Cardiac muscle cell (in vitro differentiated cells and primary cell): Measurements from ENCODE around the gene HOXB8. TPM values are rescaled to one million over a fixed set of nuclear protein-coding genes. Genes with fewer than 3 reads are reported as not detected.

Source experiments
- DNase-seq, 2 donors: peaks; one replicate each; pipeline versions ENCODE4 v3.0.0 to v3.0.0-alpha.2; 2010 to 2017; ENCODE audit warnings: low read depth in 1 of 2, low spot score in 1 of 2
- H3K27ac ChIP-seq: fragments of 200-600 bp; sonication (generic); 2 replicates; pipeline ENCODE4 v1.5.1; 2016
- H3K27me3 ChIP-seq: fragments of 200-600 bp; sonication (generic); 2 replicates; pipeline ENCODE4 v1.6.0; 2016; ENCODE audit warnings: control low read depth
- H3K36me3 ChIP-seq: fragments of 200-600 bp; sonication (generic); 2 replicates; pipeline ENCODE4 v1.5.1; 2016; ENCODE audit warnings: control low read depth
- H3K4me1 ChIP-seq: fragments of 200-600 bp; sonication (generic); 2 replicates; pipeline ENCODE4 v1.8.1; 2017; ENCODE audit warnings: low read depth, mild to moderate bottlenecking, mixed run types
- H3K4me3 ChIP-seq: fragments of 200-600 bp; sonication (generic); 2 replicates; pipeline ENCODE4 v1.5.1; 2016; ENCODE audit warnings: mild to moderate bottlenecking
- H3K9me3 ChIP-seq: fragments of 200-600 bp; sonication (generic); 2 replicates; pipeline ENCODE4 v1.5.1; 2017; ENCODE audit warnings: low read depth, mild to moderate bottlenecking, control low read depth
- polyA plus RNA-seq: library from polyadenylated mRNA; unstranded; fragments of >200 nt; fragmentation: Nextera tagmentation; extraction: Ambion mirVana; gene quantifications from 2 replicates; pipeline ENCODE4 v1.2.1, GENCODE V29; 2016
- total RNA-seq: library from RNA; depleted of rRNA; stranded (reverse); fragments of >200 nt; gene quantifications from 2 replicates; pipeline ENCODE4 v1.2.3, GENCODE V29; 2016
- TF ChIP-seq, protein P1 (sequence below): IDR thresholded peaks from 2 replicates; pipeline ENCODE4 v1.5.1; 2012; ENCODE audit warnings: low read depth, mild to moderate bottlenecking, low read length

Gene HOXB8
- total and polyA plus RNA-seq, 2 experiments from 2014 or later = not detected

DNA sequence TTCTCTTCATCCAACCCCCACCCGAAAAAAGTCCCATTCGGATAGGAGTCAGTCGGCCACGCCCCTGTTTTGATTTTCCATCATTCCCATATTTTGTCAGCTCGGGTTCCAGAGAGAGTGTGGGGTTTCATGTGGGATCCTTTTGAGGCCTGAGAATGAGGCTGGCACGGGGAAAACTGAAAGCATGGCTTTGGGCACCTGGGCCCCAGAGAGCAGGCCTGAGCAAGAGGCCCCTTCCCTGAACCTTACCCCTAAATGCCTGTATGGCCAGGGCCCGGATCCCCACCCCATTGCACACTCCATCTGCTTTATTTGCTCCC, 32.4 kb downstream of the HOXB8 start:
- H3K27ac ChIP-seq = no peak overlapping the region
- no peak overlapping the region for H3K4me3 ChIP-seq
- H3K9me3 ChIP-seq = no peaks in the 10 kb centered on the region
- TF ChIP-seq, protein P1, sequence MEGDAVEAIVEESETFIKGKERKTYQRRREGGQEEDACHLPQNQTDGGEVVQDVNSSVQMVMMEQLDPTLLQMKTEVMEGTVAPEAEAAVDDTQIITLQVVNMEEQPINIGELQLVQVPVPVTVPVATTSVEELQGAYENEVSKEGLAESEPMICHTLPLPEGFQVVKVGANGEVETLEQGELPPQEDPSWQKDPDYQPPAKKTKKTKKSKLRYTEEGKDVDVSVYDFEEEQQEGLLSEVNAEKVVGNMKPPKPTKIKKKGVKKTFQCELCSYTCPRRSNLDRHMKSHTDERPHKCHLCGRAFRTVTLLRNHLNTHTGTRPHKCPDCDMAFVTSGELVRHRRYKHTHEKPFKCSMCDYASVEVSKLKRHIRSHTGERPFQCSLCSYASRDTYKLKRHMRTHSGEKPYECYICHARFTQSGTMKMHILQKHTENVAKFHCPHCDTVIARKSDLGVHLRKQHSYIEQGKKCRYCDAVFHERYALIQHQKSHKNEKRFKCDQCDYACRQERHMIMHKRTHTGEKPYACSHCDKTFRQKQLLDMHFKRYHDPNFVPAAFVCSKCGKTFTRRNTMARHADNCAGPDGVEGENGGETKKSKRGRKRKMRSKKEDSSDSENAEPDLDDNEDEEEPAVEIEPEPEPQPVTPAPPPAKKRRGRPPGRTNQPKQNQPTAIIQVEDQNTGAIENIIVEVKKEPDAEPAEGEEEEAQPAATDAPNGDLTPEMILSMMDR = no peak
- DNase-seq = no peak
- H3K4me1 ChIP-seq = peaks cover 6% of the 10 kb centered on the region
- H3K36me3 ChIP-seq = no peaks in the 10 kb centered on the region
- peaks cover 97% of the 10 kb centered on the region for H3K27me3 ChIP-seq

DNA sequence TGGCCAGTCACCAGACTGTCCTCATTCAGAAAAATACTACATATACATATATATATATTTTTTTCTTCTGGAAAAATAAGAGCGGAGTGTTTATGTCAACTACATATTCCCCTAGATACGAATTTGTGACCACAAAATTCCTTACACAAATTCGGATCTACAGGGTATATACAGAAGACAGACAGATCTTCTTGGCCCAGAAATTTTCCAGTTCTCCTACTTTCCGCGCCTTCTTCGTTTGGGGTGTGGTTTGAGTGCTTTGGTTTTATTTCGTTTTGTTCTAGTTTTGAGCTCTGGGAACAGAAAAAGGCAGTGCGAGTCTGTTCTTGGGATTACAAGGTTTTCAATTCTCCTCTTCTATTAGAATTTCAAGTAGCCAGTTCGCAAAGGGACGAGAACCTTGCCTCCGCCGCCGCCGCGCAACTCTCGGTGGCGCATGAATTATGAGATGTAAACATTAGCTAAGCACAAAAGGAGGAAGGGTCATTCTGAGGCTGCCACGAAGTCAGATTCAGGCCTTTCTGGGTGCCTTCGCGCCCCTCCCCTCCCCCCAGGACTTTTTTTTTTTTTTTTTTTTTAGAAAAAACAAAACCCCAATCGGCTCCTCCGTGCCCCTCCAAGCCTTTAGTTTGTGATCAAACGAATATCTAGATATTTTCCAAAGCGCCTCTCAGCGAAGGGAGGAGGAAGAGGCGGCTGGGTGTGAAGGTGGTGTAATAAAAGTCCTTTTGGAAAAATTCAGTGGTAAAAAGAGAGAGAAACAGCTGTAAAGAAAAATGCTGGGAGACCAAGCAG, 35.1 kb downstream of the HOXB8 start:
- peaks cover 97% of the 10 kb centered on the region for H3K27me3 ChIP-seq
- no peaks in the 10 kb centered on the region for H3K4me1 ChIP-seq
- H3K9me3 ChIP-seq = no peaks in the 10 kb centered on the region
- no peak for DNase-seq
- TF ChIP-seq, protein P1 = no peak
- no peak overlapping the region for H3K27ac ChIP-seq
- H3K36me3 ChIP-seq = no peaks in the 10 kb centered on the region
- no peak overlapping the region for H3K4me3 ChIP-seq

DNA sequence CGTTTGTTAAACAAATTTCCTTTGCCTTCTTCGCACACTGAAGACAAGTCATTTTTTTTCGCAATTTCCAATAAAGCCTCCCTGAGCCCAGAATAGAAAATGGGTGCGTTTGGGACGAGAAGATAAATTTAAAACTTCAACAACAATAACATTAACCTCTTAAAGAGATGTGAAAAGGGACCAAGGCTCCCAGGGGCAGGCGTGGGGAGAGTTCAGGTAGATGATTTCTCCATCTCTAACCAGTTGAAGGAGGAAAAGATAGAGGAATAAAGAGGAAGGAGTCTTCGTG, 35.7 kb downstream of the HOXB8 start:
- Histone ChIP-seq H3K4me1 (no peaks in the 10 kb centered on the region), H3K27me3 (peaks cover 97% of the 10 kb centered on the region), H3K27ac (no peak overlapping the region), H3K4me3 (no peak overlapping the region), H3K9me3 (no peaks in the 10 kb centered on the region), H3K36me3 (no peaks in the 10 kb centered on the region)
- TF ChIP-seq, protein P1 = no peak
- no peak for DNase-seq

DNA sequence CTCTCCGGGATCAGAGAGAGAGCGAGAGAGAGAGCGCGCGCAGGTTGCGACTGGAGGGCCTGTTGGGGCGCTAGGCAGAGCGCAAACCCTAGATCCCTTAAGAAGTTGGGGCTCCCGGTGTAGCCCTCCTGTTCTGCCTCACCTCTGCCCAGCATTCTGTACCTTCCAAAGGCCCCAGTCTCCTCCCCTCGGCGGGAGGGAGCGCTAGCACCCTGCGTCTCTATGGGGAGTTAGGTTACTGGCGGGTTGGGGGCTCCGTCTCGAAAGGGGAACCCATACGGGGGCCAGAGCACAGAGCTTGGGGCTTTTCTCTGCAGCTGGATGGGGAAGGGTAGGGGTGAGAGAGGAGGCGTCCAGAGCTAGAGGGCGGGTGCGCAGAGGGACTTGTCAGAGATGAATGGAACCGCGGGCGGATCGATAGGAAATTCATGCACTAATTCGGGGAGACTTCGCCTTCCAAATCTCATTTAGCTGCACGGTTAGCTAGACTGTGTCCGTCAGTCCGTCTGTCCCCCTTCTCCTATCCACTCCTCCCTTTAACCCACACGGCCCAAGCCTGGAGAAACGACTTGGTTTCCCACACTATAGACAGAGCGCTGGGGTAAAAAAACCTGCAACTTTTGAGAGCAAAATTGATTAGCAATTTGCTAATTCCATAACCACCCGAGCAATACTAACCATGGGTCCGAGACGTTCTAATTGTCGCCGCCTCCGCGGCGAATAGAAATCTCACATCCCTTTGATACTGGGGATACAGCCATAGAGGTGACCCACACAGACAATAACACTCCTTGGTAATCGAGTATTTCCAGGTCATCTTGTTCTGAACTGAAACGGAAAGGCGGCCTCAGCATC, 36.2 kb downstream of the HOXB8 start:
- H3K27me3 ChIP-seq = peaks cover 97% of the 10 kb centered on the region
- H3K4me1 ChIP-seq = no peaks in the 10 kb centered on the region
- no peaks in the 10 kb centered on the region for H3K9me3 ChIP-seq
- peak overlapping the region; percentile 44 for H3K4me3 ChIP-seq
- no peaks in the 10 kb centered on the region for H3K36me3 ChIP-seq
- DNase-seq = no peak
- TF ChIP-seq, protein P1 = no peak
- no peak overlapping the region for H3K27ac ChIP-seq

DNA sequence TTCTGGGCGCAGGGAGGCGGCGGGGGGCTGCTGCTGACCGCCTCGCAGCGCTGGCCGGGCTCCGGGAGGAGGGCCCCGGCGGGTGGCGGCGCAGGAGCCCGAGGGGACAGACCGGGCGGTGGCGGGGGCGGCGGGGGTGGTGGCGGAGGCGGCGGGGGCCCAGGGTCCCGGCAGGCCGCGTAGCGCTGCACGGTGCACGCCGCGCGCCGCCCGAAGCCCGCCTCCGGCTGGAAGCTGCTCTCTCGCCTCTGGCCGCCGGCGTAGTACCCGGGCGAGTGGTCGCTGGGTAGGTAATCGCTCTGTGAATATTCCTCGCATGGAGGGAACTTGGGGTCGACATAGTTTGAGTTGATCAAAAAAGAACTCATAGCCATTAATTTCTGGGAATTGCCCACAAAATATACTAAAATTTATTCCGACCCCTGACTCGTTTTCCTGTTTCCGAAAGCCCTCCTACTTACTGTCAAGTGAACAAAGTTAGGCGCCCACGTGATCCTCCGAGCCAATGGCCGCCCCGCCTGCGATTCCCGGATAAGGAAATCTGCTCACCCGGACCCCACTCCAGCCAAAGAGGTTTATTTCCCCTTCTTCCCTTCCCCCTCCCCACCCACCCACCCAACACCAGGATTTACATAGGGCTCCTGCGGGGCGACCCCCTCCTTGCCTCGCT, 37.0 kb downstream of the HOXB8 start, which contains the start of gene HOXB4:
Gene HOXB4 (minus strand): TSS at position 405 of the 670 bp plus-strand sequence. CDS start 31 bp downstream, at position 374.
- H3K27ac ChIP-seq = no peak within 1 kb of the TSS
- peaks cover 97% of the 10 kb centered on the region for H3K27me3 ChIP-seq
- no peaks in the 10 kb centered on the region for H3K36me3 ChIP-seq
- peak within 1 kb of the TSS; percentile 44 for H3K4me3 ChIP-seq
- DNase-seq = peak in 1 of 2 donors; percentile 86
- TF ChIP-seq, protein P1 = no peak
- no peaks in the 10 kb centered on the region for H3K9me3 ChIP-seq
- H3K4me1 ChIP-seq = peaks cover under 1% of the 10 kb centered on the region
